Testis (tissue), 2 donors: ENCODE results near the gene ATP5F1A.

ENCODE experiments used
- POLR2A ChIP-seq: fragments of 450-650 bp; IDR thresholded peaks from one replicate; pipeline ENCODE4 v1.6.1; 2017; ENCODE audit warnings: antibody characterized with exemption, mild to moderate bottlenecking, moderate library complexity
- TF ChIP-seq, protein P1 (sequence below), 3 experiments: fragments of 450-650 bp in 2 of 3; fragments of 200-600 bp in 1 of 3; sonication (generic) in 1 of 3; IDR thresholded peaks; one replicate each; pipeline ENCODE4 v1.5.1; 2016 to 2019; ENCODE audit warnings: antibody characterized with exemption in 3 of 3, mild to moderate bottlenecking in 2 of 3, moderate library complexity in 1 of 3

DNA sequence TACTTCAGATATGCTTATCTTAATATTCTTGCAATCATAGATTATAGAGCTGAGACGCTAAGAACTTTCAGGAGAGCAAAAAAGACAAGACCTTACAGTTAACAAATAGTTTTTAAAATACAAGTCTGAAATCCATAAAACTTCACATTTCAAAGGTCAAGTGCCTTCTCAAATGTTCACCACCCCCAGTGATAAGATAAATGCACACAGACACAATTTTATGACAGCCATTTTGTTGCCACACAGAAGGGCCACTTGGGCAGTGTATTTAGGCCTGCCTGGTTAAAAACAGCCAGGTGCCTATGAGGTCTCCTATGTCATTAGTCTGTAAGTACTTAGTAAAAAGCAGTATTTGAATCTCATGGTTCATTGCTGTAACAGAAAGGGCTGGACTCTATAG is 17.9 kb downstream of the ATP5F1A start:
- TF ChIP-seq, protein P1, sequence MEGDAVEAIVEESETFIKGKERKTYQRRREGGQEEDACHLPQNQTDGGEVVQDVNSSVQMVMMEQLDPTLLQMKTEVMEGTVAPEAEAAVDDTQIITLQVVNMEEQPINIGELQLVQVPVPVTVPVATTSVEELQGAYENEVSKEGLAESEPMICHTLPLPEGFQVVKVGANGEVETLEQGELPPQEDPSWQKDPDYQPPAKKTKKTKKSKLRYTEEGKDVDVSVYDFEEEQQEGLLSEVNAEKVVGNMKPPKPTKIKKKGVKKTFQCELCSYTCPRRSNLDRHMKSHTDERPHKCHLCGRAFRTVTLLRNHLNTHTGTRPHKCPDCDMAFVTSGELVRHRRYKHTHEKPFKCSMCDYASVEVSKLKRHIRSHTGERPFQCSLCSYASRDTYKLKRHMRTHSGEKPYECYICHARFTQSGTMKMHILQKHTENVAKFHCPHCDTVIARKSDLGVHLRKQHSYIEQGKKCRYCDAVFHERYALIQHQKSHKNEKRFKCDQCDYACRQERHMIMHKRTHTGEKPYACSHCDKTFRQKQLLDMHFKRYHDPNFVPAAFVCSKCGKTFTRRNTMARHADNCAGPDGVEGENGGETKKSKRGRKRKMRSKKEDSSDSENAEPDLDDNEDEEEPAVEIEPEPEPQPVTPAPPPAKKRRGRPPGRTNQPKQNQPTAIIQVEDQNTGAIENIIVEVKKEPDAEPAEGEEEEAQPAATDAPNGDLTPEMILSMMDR (IDR thresholded peaks at IDR 0.05) = no peak
- no peak for TF ChIP-seq POLR2A
